B cell (primary cell): ENCODE data around the gene KIF26B.

Experiments
- CTCF ChIP-seq: fragments of 200-600 bp; IDR thresholded peaks from one replicate; pipeline ENCODE4 v1.8.0; 2022; ENCODE audit warnings: antibody characterized with exemption, mild to moderate bottlenecking
- EZH2 ChIP-seq: IDR thresholded peaks from 2 replicates; pipeline ENCODE4 v1.6.1; 2012; ENCODE audit warnings: borderline replicate concordance, low read depth, mild to moderate bottlenecking, moderate library complexity, low read length; ENCODE audit not compliant: insufficient read depth, poor library complexity, severe bottlenecking

GRCh38 chr1:245690156-245690690, 535.4 kb downstream of the KIF26B start:
- TF ChIP-seq CTCF, result no peak
- TF ChIP-seq EZH2, result no peak
